Activated naive CD8-positive, alpha-beta T cell treated with anti-CD3 and anti-CD28 coated beads, Interleukin-2, amount 50 U/mL, for 24 hours (primary cell): ENCODE results near the gene KISS1.

Experiments used
- ATAC-seq: fragments of 150-1000 bp; cut with Tn5 transposase; one replicate; pipeline ENCODE4 v1.10.0; 2021
- DNase-seq: peaks from one replicate; pipeline ENCODE4 v3.0.0; 2021
- H3K27ac Mint-ChIP-seq: one replicate; pipeline ENCODE4 v1.8.0; 2021; ENCODE audit warnings: mild to moderate bottlenecking, mixed read lengths
- H3K27me3 Mint-ChIP-seq: one replicate; pipeline ENCODE4 v1.8.0; 2021; ENCODE audit warnings: mixed read lengths
- H3K36me3 Mint-ChIP-seq: one replicate; pipeline ENCODE4 v1.8.0; 2021; ENCODE audit warnings: low read depth, mixed read lengths
- H3K4me1 Mint-ChIP-seq: one replicate; pipeline ENCODE4 v1.8.0; 2021; ENCODE audit warnings: mixed read lengths
- H3K4me3 Mint-ChIP-seq: one replicate; pipeline ENCODE4 v1.8.0; 2021; ENCODE audit warnings: mild to moderate bottlenecking, moderate library complexity, mixed read lengths
- H3K9me3 Mint-ChIP-seq: one replicate; pipeline ENCODE4 v1.8.0; 2021; ENCODE audit warnings: mixed read lengths

Gene KISS1

GRCh38 chr1:204166219-204166618 lies 30.1 kb downstream of the KISS1 start, which contains the start of gene REN:
Gene REN, minus strand, starts transcription at chr1:204166337. Its CDS starts 44 bp downstream, at chr1:204166293.
- no peak for DNase-seq
- no peaks in the 10 kb centered on the region for H3K27me3 Mint-ChIP-seq

GRCh38 chr1:204162494-204163074 lies 33.7 kb downstream of the KISS1 start:
- H3K9me3 Mint-ChIP-seq = peaks cover 4% of the 10 kb centered on the region
- ATAC-seq = peak; percentile 89
- no peak overlapping the region for H3K27ac Mint-ChIP-seq
- no peaks in the 10 kb centered on the region for H3K4me1 Mint-ChIP-seq
- H3K27me3 Mint-ChIP-seq = peaks cover 1% of the 10 kb centered on the region
- no peaks in the 10 kb centered on the region for H3K36me3 Mint-ChIP-seq
- no peak overlapping the region for H3K4me3 Mint-ChIP-seq
- peak; percentile 83 for DNase-seq

More at GRCh38 chr1:204166219-204166618, 30.1 kb downstream of the KISS1 start, which contains the start of gene REN:
- no peak for ATAC-seq
- Mint-ChIP-seq H3K9me3 (peaks cover 26% of the 10 kb centered on the region), H3K36me3 (peaks cover 3% of the 10 kb centered on the region), H3K4me3 (no peak within 1 kb of the TSS), H3K27ac (no peak within 1 kb of the TSS), H3K4me1 (no peaks in the 10 kb centered on the region)

- Mint-ChIP-seq H3K27ac (no peak overlapping the region), H3K4me3 (no peak overlapping the region), H3K9me3 (no peaks in the 10 kb centered on the region), H3K36me3 (no peaks in the 10 kb centered on the region), H3K4me1 (no peaks in the 10 kb centered on the region), H3K27me3 (peaks cover 1% of the 10 kb centered on the region)
- DNase-seq (no peak), ATAC-seq (no peak)
These were observed 34.4 kb downstream of the KISS1 start for GRCh38 chr1:204161609-204162493.

- Mint-ChIP-seq H3K4me1 (no peaks in the 10 kb centered on the region), H3K36me3 (no peaks in the 10 kb centered on the region)
- no peak for DNase-seq
These were observed 38.3 kb downstream of the KISS1 start for GRCh38 chr1:204157962-204158361.

DNA sequence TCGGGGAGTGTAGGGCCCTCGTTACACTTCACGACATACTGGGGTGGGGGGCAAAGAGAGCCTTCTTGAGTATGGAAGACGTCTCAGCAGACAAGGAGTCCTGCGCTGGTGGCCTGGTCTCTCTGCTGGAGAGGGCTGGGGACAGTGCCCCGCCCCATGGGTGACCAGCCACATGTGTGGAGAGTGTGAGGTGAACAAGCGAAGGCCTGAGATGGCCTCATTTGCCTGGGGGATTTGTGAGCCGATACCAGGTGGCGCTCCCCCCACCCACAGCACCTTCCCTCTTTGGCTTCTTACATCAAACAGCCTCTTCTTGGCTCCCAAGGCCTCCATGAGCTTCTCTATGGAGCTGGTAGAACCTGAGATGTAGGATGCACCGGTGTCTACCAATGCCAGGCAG lies 40.4 kb downstream of the KISS1 start:
- no peak overlapping the region for H3K27ac Mint-ChIP-seq

More at GRCh38 chr1:204157962-204158361, 38.3 kb downstream of the KISS1 start:
- Mint-ChIP-seq H3K27ac (peak overlapping the region; percentile 16), H3K4me3 (no peak overlapping the region), H3K27me3 (peaks cover 1% of the 10 kb centered on the region), H3K9me3 (no peaks in the 10 kb centered on the region)
- no peak for ATAC-seq

DNA sequence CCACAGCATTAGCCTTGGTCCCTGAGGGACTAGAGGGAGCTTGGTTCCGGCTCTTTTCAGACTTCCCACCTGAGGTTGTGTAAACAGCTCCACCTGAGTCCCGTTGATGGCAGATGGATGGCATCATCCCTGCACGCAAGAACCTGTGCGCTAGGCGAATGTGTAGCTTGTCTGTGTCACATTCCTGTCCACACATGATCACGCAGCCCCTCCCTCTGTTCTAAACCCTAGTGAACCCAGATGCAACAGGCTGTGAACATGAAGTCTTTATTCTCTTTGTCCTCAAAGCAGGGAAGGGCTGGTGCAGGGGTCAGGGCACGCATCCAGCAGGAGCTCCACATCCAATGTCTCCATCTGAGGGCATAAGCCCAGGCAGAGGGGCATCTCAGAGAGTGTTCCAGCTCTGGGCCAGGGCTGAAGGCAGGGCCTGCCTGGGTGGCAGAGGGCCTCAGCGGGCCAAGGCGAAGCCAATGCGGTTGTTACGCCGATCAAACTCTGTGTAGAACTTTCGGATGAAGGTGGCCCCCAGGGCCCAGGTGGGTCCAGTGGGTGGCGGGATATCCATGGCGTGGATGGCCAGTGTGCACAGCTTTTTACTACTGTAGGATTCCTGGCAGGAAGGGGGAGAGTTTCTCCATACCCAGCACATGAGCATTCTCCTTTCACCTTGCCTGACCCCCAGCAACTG lies 41.6 kb downstream of the KISS1 start:
- ATAC-seq = no peak
- Mint-ChIP-seq H3K27me3 (peaks cover 3% of the 10 kb centered on the region), H3K9me3 (no peaks in the 10 kb centered on the region), H3K36me3 (no peaks in the 10 kb centered on the region), H3K4me3 (no peak overlapping the region), H3K4me1 (peaks cover 5% of the 10 kb centered on the region), H3K27ac (no peak overlapping the region)
- no peak for DNase-seq

More for the DNA sequence above, 40.4 kb downstream of the KISS1 start:
- ATAC-seq = no peak
- Mint-ChIP-seq H3K9me3 (no peaks in the 10 kb centered on the region), H3K4me1 (peaks cover 3% of the 10 kb centered on the region), H3K27me3 (no peaks in the 10 kb centered on the region), H3K36me3 (no peaks in the 10 kb centered on the region), H3K4me3 (no peak overlapping the region)
- no peak for DNase-seq

DNA sequence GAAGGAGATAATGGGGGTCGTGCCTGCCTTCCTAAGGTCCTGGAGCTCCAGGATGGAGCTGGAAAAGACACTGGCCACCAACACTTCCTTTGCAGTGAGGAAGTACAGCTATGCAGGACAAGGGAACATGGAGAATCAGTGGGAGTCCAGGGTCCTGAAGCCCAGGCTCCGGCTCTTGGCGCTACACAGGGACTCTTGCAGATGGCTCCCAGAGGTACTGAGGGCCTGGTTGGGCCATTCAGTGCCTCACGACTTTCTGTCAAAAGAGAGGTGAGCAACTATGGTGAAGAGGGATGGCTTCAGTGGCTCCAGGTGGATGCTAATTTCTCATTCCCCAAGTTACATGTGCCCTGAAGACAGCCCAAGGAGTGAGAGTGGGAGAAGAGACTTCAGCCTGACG lies 42.6 kb downstream of the KISS1 start:
- Mint-ChIP-seq H3K9me3 (no peaks in the 10 kb centered on the region), H3K27me3 (peaks cover 3% of the 10 kb centered on the region), H3K4me3 (no peak overlapping the region), H3K27ac (no peak overlapping the region), H3K36me3 (no peaks in the 10 kb centered on the region), H3K4me1 (peaks cover 5% of the 10 kb centered on the region)
- DNase-seq (no peak), ATAC-seq (no peak)

DNA sequence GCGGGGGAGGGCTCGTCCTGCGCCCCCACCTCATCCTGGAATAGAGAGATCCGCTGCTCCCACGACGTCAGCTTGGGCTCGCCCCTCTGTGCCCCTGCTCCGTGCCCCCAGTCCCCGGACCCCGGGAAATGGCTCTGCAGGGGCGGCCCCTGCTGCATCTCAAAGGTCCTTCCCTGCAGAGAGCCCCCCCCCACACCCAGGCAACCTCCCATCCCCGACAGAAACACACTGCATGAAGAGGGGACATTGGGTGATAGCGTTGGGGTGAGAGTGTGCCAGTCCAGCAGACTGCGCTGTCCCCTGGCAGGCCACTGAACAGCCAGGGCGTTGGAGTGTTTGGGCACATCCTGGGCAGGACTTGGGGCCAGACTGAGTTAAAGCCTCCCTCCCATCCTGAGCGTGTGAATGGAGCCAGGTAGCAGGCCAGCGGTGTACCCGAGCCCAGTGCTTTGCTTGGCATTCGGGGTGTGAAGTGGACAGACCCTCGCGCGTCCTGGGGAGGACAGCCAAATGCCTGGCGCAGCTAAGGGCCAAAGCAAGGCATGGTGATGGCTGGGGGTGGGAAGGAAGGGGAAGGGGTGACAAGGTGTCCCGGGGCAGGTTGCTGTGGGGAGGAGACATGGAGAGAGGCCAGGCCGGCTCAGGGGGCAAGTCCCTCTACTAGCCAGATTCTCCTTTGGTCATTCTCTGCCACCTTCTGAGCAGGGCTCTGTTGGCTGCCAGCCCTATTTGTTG lies 43.8 kb downstream of the KISS1 start:
- peaks cover 3% of the 10 kb centered on the region for H3K27me3 Mint-ChIP-seq
- no peaks in the 10 kb centered on the region for H3K9me3 Mint-ChIP-seq
- peak overlapping the region; percentile 53 for H3K4me3 Mint-ChIP-seq
- H3K4me1 Mint-ChIP-seq = peaks cover 5% of the 10 kb centered on the region
- H3K27ac Mint-ChIP-seq = no peak overlapping the region
- no peak for ATAC-seq
- no peak for DNase-seq
- H3K36me3 Mint-ChIP-seq = no peaks in the 10 kb centered on the region

DNA sequence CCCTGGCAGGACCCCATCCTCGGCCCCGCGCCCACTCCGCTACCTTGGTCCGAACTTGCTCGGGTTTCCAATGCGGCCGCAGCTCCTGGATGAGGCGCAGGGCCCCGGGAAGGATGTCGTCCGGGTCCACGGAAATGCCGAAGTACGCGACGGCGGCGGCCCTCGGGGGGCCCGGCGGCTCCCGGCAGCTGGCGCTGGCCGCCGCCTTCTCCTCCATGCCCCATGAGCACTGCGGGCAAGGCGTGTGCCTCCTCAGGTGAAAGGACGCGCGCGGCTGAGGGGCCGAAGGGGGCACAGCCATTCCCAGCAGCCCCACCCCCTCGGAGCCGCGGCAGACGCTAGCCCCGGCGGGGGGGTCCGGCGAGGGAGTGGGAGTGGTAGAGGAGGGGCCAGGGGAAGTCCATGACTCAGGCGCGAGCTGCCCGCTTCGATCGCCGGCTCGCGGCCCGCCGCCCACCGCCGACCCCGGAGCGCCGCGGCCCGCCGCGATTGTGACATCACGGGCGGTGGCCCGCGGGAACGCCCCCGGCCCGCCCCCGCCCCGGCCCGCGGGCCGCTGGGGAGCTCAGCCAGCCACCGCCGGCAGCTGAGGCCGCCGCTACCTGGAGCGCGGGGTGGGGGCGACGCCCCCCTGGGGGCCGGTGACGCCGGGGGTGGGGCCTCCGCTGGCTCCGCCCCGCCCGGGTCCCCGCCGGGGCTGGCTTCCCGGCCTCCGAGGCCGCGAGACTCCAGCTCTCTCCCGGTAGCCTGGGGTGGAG lies 44.6 kb downstream of the KISS1 start, which contains the start of gene ETNK2:
Gene ETNK2, minus strand, starts transcription at position 493 of the 758 bp plus-strand sequence. Its CDS starts 192 bp downstream, at position 301.
- Mint-ChIP-seq H3K27ac (no peak within 1 kb of the TSS), H3K4me1 (peaks cover 5% of the 10 kb centered on the region), H3K9me3 (no peaks in the 10 kb centered on the region), H3K4me3 (peak within 1 kb of the TSS; percentile 53), H3K36me3 (no peaks in the 10 kb centered on the region), H3K27me3 (peaks cover 3% of the 10 kb centered on the region)
- ATAC-seq = peak; percentile 45
- peak; percentile 53 for DNase-seq

- Mint-ChIP-seq H3K4me1 (peaks cover 5% of the 10 kb centered on the region), H3K4me3 (peak overlapping the region; percentile 39), H3K27ac (no peak overlapping the region), H3K36me3 (no peaks in the 10 kb centered on the region), H3K27me3 (peaks cover 3% of the 10 kb centered on the region), H3K9me3 (no peaks in the 10 kb centered on the region)
- no peak for ATAC-seq
- DNase-seq = no peak
These were observed 45.4 kb downstream of the KISS1 start for GRCh38 chr1:204150702-204151551.

DNA sequence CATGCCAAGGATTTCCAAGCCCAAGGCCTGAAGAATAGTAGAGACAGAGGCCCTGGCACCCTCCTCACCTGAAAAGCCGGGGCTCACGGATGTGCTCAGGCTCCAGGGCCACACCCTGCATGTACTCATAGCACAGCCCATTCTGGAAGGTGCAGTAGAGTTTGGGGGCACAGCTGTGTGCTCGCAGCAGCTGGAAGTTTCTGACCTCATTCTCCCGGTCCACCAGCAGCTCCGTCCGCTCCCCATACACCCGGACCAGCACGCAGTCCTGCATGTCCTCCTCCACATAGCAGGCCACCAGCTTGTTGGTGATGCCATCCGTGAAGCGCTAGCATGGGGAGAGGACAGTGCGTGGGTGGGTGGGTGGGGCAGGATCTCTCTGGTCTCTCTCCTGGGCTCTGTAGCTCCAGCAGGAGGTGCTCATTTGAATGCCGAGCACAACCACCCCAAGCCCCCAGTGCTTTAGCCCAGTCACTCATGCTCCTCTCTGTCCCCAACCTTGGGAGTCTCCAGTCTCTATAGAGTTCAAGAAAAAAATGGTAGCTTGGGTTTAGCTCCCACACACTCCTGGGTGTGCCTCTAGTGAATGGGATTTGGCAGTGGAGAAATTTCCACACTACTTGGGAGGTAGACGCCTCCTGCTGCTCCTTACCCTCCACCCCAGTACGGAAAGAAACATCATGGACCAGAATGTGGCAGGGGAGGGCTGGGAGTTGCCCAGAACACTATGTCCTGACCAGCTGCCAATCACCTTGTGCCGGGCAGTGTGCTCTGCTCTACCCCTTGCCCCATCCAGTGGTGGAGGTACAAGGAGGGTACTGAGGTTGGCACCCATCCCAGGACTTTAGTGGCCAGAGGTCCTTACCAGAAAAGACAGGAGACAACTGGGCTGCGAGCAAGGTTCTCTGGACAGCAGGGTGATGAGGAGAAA lies 46.4 kb downstream of the KISS1 start:
- no peaks in the 10 kb centered on the region for H3K9me3 Mint-ChIP-seq
- peak overlapping the region; percentile 39 for H3K4me3 Mint-ChIP-seq
- DNase-seq (no peak), ATAC-seq (no peak)
- peaks cover 3% of the 10 kb centered on the region for H3K27me3 Mint-ChIP-seq
- H3K27ac Mint-ChIP-seq = no peak overlapping the region
- no peaks in the 10 kb centered on the region for H3K36me3 Mint-ChIP-seq
- H3K4me1 Mint-ChIP-seq = peaks cover 5% of the 10 kb centered on the region

GRCh38 chr1:204149107-204149506 lies 47.2 kb downstream of the KISS1 start:
- Mint-ChIP-seq H3K36me3 (no peaks in the 10 kb centered on the region), H3K4me1 (peaks cover 5% of the 10 kb centered on the region), H3K27me3 (peaks cover 3% of the 10 kb centered on the region), H3K4me3 (no peak overlapping the region), H3K9me3 (no peaks in the 10 kb centered on the region), H3K27ac (no peak overlapping the region)
- DNase-seq (no peak), ATAC-seq (no peak)
